CD4-positive, alpha-beta memory T cell (primary cell): ENCODE data around the gene PITX1. TPM values are rescaled to one million over a fixed set of nuclear protein-coding genes. Genes with fewer than 3 reads are reported as not detected.
A peak's percentile ranks its signal among the peaks of the same experiment; 100 is the strongest.

Experiments used
- CTCF ChIA-PET: fragments of 350-600 bp; sonication (Branson Sonifier 250); formaldehyde crosslinking; loops from one replicate; lab custom pipeline; 2021; ENCODE audit warnings: inconsistent platforms; ENCODE audit not compliant: partially characterized antibody; lab: Charles Lee
- POLR2A ChIA-PET: fragments of 350-600 bp; sonication (Branson Sonifier 250); formaldehyde crosslinking; loops from one replicate; lab custom pipeline; 2021; ENCODE audit not compliant: partially characterized antibody; lab: Charles Lee
- DNase-seq, 5 donors: peaks; one replicate each; pipeline versions ENCODE4 v3.0.0 to v3.0.0-alpha.2; 2020 to 2022; ENCODE audit warnings: mixed read lengths in 1 of 5
- H3K27ac ChIP-seq: one replicate; pipeline ENCODE4 v1.7.0; 2013; ENCODE audit warnings: low read depth, low read length
- H3K27me3 ChIP-seq: 2 replicates; pipeline ENCODE4 v1.7.0; 2013; ENCODE audit warnings: mild to moderate bottlenecking, low read length, moderate library complexity; ENCODE audit not compliant: insufficient read depth
- H3K36me3 ChIP-seq: 2 replicates; pipeline ENCODE4 v1.7.0; 2013; ENCODE audit warnings: mild to moderate bottlenecking, low read length, moderate library complexity; ENCODE audit not compliant: insufficient read depth
- H3K4me1 ChIP-seq: 2 replicates; pipeline ENCODE4 v1.7.0; 2013; ENCODE audit warnings: mild to moderate bottlenecking, low read length, moderate library complexity; ENCODE audit not compliant: insufficient read depth
- H3K4me3 ChIP-seq, 2 donors: one replicate each; pipeline ENCODE4 v1.7.0; 2013; ENCODE audit warnings: low read length in 2 of 2, mild to moderate bottlenecking in 1 of 2
- H3K9me3 ChIP-seq, 2 donors: one replicate each; pipeline ENCODE4 v1.7.0; 2013; ENCODE audit warnings: low read length in 2 of 2, control low read depth in 1 of 2; ENCODE audit not compliant: control insufficient read depth in 1 of 2
- H3K27ac Mint-ChIP-seq, 7 donors: one replicate each; pipeline ENCODE4 v1.8.0; 2020 to 2021; ENCODE audit warnings: mixed read lengths in 7 of 7, mild to moderate bottlenecking in 6 of 7, inconsistent platforms in 3 of 7, moderate library complexity in 3 of 7
- H3K27me3 Mint-ChIP-seq, 2 donors: one replicate each; pipeline ENCODE4 v1.8.0; 2020 to 2021; ENCODE audit warnings: mixed read lengths in 2 of 2
- H3K36me3 Mint-ChIP-seq, 2 donors: one replicate each; pipeline ENCODE4 v1.8.0; 2020 to 2021; ENCODE audit warnings: mixed read lengths in 2 of 2, inconsistent platforms in 1 of 2, mild to moderate bottlenecking in 1 of 2
- H3K4me1 Mint-ChIP-seq, 4 donors: one replicate each; pipeline ENCODE4 v1.8.0; 2020 to 2021; ENCODE audit warnings: mixed read lengths in 4 of 4, mild to moderate bottlenecking in 1 of 4
- H3K4me3 Mint-ChIP-seq, 8 donors: one replicate each; pipeline ENCODE4 v1.8.0; 2020 to 2021; ENCODE audit warnings: mixed read lengths in 8 of 8, mild to moderate bottlenecking in 7 of 8, moderate library complexity in 6 of 8, inconsistent platforms in 3 of 8
- H3K9me3 Mint-ChIP-seq, 8 donors: one replicate each; pipeline ENCODE4 v1.8.0; 2020 to 2021; ENCODE audit warnings: mixed read lengths in 8 of 8, mild to moderate bottlenecking in 5 of 8, inconsistent platforms in 3 of 8, moderate library complexity in 1 of 8
- intact Hi-C: fragments of 100-400 bp; cut with micrococcal nuclease; formaldehyde crosslinking; loops from one replicate; pipeline ENCODE4 v1.15.1; 2023
- polyA plus RNA-seq, 2 donors: library from polyadenylated mRNA; unstranded; fragments of 300-500 nt; fragmentation: Illumina TruSeq; gene quantifications; one replicate each; pipeline ENCODE4 v1.2.3, GENCODE V29; 2021
- total RNA-seq, 2 experiments: library from RNA; stranded (reverse); gene quantifications; one replicate each; pipeline ENCODE4 v1.2.3, GENCODE V29; 2021

The PITX1 gene
- total and polyA plus RNA-seq, 4 experiments from 2014 or later: not detected

- Mint-ChIP-seq H3K36me3 (peaks cover 0 to 3% of the 10 kb centered on the region in 2 donors), H3K9me3 (peaks cover 0 to 9% (median 2%) of the 10 kb centered on the region in 8 donors), H3K4me3 (peak overlapping the region in 1 of 8 donors; percentile 31), H3K4me1 (peaks cover 13 to 36% (median 27%) of the 10 kb centered on the region in 4 donors), H3K27me3 (peaks cover 44 to 47% of the 10 kb centered on the region in 2 donors), H3K27ac (no peak overlapping the region)
- no peak overlapping the region for H3K4me3 ChIP-seq
- peaks cover 23% of the 10 kb centered on the region for H3K27me3 ChIP-seq
- no peak for DNase-seq
- POLR2A ChIA-PET: no interaction called here
- intact Hi-C loops: no loop called here
- no peaks in the 10 kb centered on the region for H3K9me3 ChIP-seq
- no peak overlapping the region for H3K27ac ChIP-seq
- CTCF ChIA-PET: no interaction called here
- H3K4me1 ChIP-seq: peaks cover 21% of the 10 kb centered on the region
- H3K36me3 ChIP-seq: no peaks in the 10 kb centered on the region
Observed at GRCh38 chr5:135027697-135028615, 6.1 kb downstream of the PITX1 start.

- no peaks in the 10 kb centered on the region for H3K36me3 ChIP-seq
- Mint-ChIP-seq H3K36me3 (peaks cover 0 to 3% of the 10 kb centered on the region in 2 donors), H3K27ac (no peak overlapping the region), H3K4me1 (peaks cover 12 to 31% (median 24%) of the 10 kb centered on the region in 4 donors), H3K27me3 (peaks cover 41 to 43% of the 10 kb centered on the region in 2 donors), H3K9me3 (peaks cover 0 to 9% (median 2%) of the 10 kb centered on the region in 8 donors), H3K4me3 (peak overlapping the region in 1 of 8 donors; percentile 31)
- no peak overlapping the region for H3K4me3 ChIP-seq
- no peaks in the 10 kb centered on the region for H3K9me3 ChIP-seq
- no peak for DNase-seq
- H3K4me1 ChIP-seq: peaks cover 16% of the 10 kb centered on the region
- ChIA-PET CTCF (no interaction called here), POLR2A (no interaction called here)
- H3K27ac ChIP-seq: no peak overlapping the region
- H3K27me3 ChIP-seq: peaks cover 23% of the 10 kb centered on the region
- intact Hi-C loops: no loop called here
Observed at GRCh38 chr5:135027266-135027696, 6.7 kb downstream of the PITX1 start.

GRCh38 chr5:135026645-135027265, 7.3 kb downstream of the PITX1 start:
- Histone ChIP-seq H3K36me3 (no peaks in the 10 kb centered on the region), H3K4me3 (no peak overlapping the region), H3K27me3 (peaks cover 20% of the 10 kb centered on the region), H3K4me1 (peaks cover 11% of the 10 kb centered on the region), H3K9me3 (no peaks in the 10 kb centered on the region), H3K27ac (no peak overlapping the region)
- Mint-ChIP-seq H3K27ac (no peak overlapping the region), H3K4me1 (peaks cover 12 to 26% (median 19%) of the 10 kb centered on the region in 4 donors), H3K27me3 (peaks cover 35 to 39% of the 10 kb centered on the region in 2 donors), H3K4me3 (no peak overlapping the region), H3K36me3 (peaks cover 0 to 3% of the 10 kb centered on the region in 2 donors), H3K9me3 (peaks cover 0 to 9% (median 2%) of the 10 kb centered on the region in 8 donors)
- ChIA-PET POLR2A (no interaction called here), CTCF (no interaction called here)
- no peak for DNase-seq
- intact Hi-C loops: no loop called here

- H3K36me3 ChIP-seq: no peaks in the 10 kb centered on the region
- DNase-seq: no peak
- H3K27ac ChIP-seq: no peak overlapping the region
- H3K4me3 Mint-ChIP-seq: no peak overlapping the region
- CTCF ChIA-PET: no interaction called here
- no peak overlapping the region for H3K4me3 ChIP-seq
- H3K4me1 Mint-ChIP-seq: peaks cover 11 to 22% (median 15%) of the 10 kb centered on the region in 4 donors
- peaks cover 18% of the 10 kb centered on the region for H3K27me3 ChIP-seq
- peaks cover 33 to 34% of the 10 kb centered on the region in 2 donors for H3K27me3 Mint-ChIP-seq
- no peak overlapping the region for H3K27ac Mint-ChIP-seq
- intact Hi-C loops: no loop called here
- peaks cover 0 to 9% (median 2%) of the 10 kb centered on the region in 8 donors for H3K9me3 Mint-ChIP-seq
- H3K9me3 ChIP-seq: no peaks in the 10 kb centered on the region
- peaks cover 0 to 3% of the 10 kb centered on the region in 2 donors for H3K36me3 Mint-ChIP-seq
- H3K4me1 ChIP-seq: peaks cover 8% of the 10 kb centered on the region
- POLR2A ChIA-PET: no interaction called here
Observed at GRCh38 chr5:135025730-135026644, 8.0 kb downstream of the PITX1 start.

- Mint-ChIP-seq H3K4me3 (no peak overlapping the region), H3K27me3 (peaks cover 27 to 29% of the 10 kb centered on the region in 2 donors), H3K36me3 (peaks cover 0 to 3% of the 10 kb centered on the region in 2 donors), H3K27ac (no peak overlapping the region), H3K4me1 (peaks cover 8 to 14% (median 10%) of the 10 kb centered on the region in 4 donors), H3K9me3 (peaks cover 0 to 9% (median 2%) of the 10 kb centered on the region in 8 donors)
- POLR2A ChIA-PET: no interaction called here
- intact Hi-C loops: no loop called here
- CTCF ChIA-PET: no interaction called here
- H3K9me3 ChIP-seq: no peaks in the 10 kb centered on the region
- peaks cover 14% of the 10 kb centered on the region for H3K27me3 ChIP-seq
- H3K36me3 ChIP-seq: no peaks in the 10 kb centered on the region
- no peak overlapping the region for H3K4me3 ChIP-seq
- no peak overlapping the region for H3K27ac ChIP-seq
- H3K4me1 ChIP-seq: peaks cover under 1% of the 10 kb centered on the region
- no peak for DNase-seq
Observed at GRCh38 chr5:135024956-135025729, 8.9 kb downstream of the PITX1 start.

- H3K9me3 ChIP-seq: no peaks in the 10 kb centered on the region
- no peak overlapping the region for H3K27ac Mint-ChIP-seq
- DNase-seq: no peak
- peaks cover 7 to 10% of the 10 kb centered on the region in 2 donors for H3K27me3 Mint-ChIP-seq
- no peak overlapping the region for H3K4me3 ChIP-seq
- H3K27me3 ChIP-seq: no peaks in the 10 kb centered on the region
- intact Hi-C loops: no loop called here
- H3K27ac ChIP-seq: no peak overlapping the region
- H3K9me3 Mint-ChIP-seq: no peaks in the 10 kb centered on the region
- no peak overlapping the region for H3K4me3 Mint-ChIP-seq
- H3K4me1 ChIP-seq: no peaks in the 10 kb centered on the region
- H3K4me1 Mint-ChIP-seq: no peaks in the 10 kb centered on the region
- CTCF ChIA-PET: no interaction called here
- no peaks in the 10 kb centered on the region for H3K36me3 ChIP-seq
- no peaks in the 10 kb centered on the region for H3K36me3 Mint-ChIP-seq
- POLR2A ChIA-PET: no interaction called here
Observed at GRCh38 chr5:135020111-135020895, 13.7 kb downstream of the PITX1 start.
